GM08714 (cell line): ENCODE results near the gene DCPS.
A peak's percentile ranks its signal among the peaks of the same experiment; 100 is the strongest.

Experiments used
- H3K4me3 ChIP-seq: fragments of 200-500 bp; sonication (Bioruptor generic); 2 replicates; pipeline ENCODE4 v1.5.1; 2014; ENCODE audit warnings: mild to moderate bottlenecking, low read length, inconsistent platforms
- ZNF274 ChIP-seq: IDR thresholded peaks from 2 replicates; pipeline ENCODE4 v1.6.1; 2012; ENCODE audit warnings: mild to moderate bottlenecking, low read depth, low read length

Gene DCPS

DNA sequence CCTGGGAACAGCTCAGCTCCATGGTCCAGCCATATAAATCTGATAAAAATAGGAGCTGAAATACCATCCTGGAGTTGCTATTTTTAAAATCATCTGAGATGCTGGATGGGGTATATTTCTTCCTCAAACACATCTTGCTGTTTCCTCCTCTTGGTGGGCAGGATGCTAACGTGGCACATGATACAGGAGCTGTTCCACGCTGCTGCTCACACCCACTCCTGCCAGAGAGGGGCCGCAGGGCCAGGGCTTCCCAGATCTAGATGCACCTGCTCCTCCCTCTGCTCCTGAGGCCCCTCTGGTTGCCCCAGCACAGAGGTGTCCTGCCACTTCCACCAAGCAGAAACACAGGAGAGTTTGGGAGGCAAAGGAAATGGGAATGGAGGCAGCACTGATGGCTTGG is 48.3 kb downstream of the DCPS start:
- no peak for TF ChIP-seq ZNF274
- no peak overlapping the region for H3K4me3 ChIP-seq

DNA sequence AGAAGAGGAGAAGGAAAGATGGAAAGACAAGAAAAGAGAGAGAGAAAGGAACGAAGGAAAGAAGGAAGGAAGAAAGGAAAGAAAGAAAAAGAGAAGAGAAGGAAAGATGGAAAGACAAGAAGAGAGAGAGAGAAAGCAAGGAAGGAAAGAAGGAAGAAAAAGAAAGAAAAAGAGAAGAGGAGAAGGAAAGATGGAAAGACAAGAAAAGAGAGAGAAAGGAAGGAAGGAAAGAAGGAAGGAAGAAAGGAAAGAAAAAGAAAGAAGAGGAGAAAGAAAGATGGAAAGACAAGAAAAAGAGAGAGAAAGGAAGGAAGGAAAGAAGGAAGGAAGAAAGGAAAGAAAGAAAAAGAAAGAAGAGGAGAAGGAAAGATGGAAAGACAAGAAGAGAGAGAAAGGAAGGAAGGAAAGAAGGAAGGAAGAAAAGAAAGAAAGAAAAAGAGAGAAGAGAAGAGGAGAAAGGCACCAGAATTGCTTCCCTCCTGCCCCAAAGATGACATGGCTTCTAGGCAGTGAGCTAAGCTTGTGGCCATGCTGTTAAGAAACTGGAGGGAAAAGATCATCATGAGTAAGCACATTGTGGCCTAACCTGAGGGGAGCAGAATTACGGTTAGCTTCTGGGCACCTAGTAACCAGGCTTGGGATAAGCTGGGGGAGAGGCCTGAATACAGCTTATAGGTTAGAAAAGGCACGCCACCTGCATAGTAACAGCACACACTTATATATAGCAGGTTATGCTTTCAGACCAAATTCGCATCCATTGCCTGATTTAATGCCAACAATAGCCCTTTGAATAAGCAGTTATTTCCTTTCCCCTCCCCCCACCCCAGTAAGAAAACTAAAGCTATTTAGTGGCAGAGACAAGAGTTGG is 49.3 kb downstream of the DCPS start:
- H3K4me3 ChIP-seq = no peak overlapping the region; the same call in 1 of the 2 replicates
- no peak for TF ChIP-seq ZNF274

DNA sequence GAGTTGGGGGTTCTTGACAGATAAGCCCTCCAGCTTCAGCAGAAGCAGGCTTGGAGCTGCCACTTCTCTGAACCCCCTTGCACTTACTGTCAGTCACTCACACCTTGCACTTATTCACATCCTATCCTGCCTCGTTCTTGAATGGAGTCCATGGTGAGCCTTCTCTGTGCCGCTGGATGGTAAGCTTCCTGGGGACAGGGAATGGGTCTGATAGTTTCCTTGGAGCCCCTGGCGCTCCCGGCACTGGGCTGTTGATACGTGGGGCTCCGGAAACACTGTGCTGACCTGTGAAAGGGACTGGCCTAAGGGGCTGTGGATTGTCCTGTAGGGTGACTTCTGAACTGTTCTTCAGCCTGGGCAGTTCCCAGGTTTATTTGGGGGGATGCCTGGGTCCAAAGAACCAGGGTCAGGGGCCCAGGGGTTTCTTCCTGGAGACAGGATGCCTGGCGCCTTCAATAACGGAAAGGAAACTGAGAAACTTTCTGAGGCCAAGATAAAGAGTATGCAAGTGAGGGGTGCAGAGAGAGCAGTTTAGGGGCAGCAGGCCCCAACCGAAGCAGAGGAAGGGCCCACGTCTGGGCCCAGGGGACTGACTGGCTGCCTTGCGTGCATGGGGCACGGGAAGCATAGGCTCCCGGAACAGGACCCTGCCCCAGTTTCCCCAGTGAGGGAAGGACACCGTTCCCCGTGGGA is 50.9 kb downstream of the DCPS start:
- TF ChIP-seq ZNF274 = no peak
- peak overlapping the region; percentile 93 for H3K4me3 ChIP-seq

DNA sequence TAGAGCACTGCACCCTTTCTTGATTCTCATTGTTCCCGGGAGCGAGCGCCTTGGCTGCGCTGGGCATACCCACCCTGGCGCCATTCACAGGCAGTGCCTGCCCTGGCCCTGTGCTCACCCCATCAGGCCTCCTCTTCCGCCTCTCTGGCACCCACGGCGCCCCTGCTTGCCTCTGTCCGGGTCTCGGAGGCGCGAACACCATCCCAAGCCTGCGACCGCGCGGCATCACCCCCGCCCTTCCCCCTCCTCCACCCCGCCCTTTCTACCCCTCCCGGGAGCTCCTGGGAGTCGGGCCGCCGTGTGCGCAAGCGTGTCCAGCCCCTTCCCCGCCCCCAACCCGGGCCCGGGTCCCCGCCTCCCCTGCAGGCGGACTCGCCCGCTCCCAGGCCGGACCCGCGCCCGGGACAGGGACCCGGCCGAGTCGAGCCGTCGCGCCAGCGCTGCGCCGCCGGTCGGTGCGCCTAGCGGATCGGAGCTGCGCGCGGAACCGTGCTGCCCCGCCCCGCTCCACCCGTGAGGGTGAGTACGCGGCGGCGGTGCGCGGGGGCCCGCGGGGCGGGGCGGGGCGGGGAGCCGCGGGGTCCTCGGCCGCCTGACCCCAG is 51.6 kb downstream of the DCPS start, which contains the start of gene ST3GAL4:
Gene ST3GAL4 (plus strand): TSS at position 363 of the 602 bp plus-strand sequence. CDS start 50,470 bp downstream, outside the sequence.
- peak within 1 kb of the TSS; percentile 93 for H3K4me3 ChIP-seq
- TF ChIP-seq ZNF274 = no peak

DNA sequence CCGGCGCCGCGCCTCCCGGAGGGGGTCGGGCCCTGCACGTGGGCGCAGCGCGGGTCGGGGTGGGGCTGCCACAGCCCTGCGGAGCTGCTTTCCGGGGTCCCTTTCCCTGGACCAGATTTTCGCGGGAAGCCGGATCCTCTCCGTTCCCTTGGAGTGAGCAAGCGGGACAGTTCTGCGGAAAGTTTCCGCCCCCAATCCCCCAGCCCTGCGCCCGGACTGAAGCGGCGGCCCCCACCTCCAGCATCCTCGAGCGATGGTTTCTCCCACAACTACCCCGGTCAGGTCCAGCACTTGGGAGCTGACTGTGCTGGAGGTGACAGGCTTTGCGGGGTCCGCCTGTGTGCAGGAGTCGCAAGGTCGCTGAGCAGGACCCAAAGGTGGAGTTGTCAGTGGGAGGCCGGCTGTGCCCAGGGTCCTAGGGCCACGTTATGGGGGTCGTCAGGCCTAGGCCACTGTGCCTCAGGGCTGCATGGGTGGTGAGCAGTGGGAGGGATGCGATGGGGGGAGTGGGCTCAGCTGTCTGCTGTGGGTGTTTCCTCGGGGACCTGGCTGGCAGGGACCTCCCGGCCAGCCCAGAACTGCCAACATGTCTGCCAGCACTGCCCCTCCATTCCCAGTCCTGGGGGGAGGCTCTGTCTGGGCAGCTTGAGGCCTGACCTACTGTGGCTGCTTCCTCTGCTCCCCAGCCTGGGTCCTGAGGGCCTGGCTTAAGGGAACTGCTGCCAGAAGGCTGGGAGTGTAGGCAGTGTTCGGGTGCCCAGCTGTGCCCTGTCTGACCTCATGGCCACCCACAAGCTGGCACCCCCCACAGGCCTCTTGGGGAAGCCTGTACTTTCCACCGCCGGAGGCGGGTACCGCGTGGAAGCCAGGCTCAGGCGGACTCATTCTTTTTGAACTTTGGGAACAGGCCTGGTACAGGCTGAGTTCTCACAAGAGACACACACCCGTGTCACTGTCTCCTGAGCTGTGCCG is 52.4 kb downstream of the DCPS start:
- peak overlapping the region; percentile 93; the same call in 1 of the 2 replicates for H3K4me3 ChIP-seq
- TF ChIP-seq ZNF274 = no peak

DNA sequence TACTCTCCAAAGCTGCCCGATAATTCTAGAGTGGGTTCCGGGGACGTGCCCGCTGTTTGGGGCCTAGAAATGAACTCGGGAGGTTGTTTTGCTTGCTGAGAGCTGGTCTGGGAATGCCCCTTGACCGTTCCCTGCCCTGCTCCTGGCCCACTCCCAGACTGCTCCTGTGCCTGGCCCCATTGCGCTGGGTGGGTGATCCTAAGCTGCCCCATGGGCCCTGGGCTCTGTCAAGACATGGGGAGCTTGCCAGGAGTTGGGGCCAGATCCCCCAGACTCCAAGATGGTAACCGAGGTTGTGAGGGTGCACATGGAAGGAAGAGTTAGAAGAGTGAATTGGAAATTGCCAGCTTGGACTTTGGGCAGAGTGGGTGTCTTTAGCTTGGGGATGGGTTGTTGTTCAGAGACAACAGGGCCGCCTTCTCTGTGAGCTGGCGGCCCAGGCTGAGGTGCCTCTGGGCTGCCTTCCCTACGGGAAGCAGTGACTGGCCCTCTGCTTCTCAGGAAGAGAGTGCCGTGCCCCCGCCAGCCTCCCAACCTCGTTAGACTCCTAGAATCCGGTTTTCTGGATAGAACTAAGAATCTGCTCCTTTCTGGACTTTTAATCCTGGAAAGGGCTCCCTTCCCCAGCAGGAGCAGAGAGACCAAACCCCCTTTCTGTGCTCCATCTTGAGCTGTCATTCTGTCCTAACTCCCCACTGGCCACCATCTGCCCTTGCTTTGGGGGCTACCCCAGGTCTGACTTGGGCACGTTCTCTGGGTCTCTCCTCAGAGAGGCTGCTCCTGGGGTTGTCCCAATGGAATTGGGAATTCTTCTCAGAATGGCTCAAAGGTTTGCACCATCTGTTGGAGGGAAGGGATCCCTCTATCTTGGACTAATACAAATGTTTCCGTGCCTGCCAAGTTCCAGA is 53.4 kb downstream of the DCPS start:
- no peak for TF ChIP-seq ZNF274
- peak overlapping the region; percentile 93; the same call in 1 of the 2 replicates for H3K4me3 ChIP-seq

DNA sequence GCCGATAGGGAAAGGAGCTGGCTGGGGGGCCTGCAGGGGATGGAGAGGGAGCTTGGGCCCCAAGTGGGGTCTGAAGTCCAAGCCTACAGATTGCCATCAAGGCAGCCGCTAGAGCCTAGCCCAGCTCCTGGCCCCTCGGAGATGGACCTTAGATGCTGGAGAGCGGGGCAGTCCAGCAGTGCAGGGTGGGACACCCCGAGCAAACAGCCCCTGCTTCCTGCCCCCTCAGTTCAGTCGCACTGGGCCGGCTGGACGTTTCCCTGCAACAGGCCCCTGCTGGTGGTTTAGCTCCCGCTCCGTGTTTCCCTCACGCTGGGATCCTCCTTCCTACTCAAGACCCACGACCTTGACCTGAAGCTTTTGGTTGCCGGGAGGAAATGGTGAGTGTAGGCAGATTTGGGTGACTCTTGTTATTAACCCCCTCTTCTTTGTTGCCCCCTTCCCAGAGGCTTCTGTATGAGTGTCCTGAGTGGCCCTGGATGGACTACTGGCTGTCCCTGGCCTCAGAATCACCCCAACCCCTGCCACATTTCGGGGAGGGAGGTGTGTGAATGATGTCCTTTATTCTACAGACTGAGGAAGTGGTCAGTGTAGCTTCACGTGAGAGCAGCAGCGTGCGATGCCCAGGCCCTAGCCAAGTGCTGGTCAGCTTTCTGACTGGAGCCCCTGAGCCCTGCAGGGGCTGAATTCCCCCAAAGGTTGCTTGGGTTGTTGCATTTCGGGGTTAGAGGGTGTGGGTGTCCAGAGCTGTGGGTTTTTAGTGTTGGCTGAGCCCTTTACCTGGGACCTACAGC is 54.3 kb downstream of the DCPS start:
- no peak overlapping the region for H3K4me3 ChIP-seq
- no peak for TF ChIP-seq ZNF274

DNA sequence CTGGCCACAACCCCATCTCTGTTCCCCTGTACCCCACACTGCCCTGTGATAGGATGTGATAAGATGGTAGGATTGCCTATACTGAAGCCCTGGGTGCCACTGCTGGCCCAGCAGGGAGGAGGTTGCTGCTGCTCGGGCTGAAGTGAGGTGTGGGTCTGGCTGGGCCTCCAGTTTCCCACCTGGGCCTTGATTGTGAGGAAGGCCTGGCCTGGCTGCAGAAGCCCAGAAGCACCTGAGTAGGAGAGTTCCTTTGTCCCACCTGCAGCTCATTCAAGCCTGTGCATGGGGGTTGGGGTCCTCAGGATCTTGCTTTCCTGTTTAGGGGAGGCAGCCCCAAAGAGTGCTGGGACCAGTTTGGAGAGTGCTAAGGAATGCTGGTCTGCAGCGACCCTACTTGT is 54.9 kb downstream of the DCPS start:
- TF ChIP-seq ZNF274 = no peak
- H3K4me3 ChIP-seq = no peak overlapping the region

DNA sequence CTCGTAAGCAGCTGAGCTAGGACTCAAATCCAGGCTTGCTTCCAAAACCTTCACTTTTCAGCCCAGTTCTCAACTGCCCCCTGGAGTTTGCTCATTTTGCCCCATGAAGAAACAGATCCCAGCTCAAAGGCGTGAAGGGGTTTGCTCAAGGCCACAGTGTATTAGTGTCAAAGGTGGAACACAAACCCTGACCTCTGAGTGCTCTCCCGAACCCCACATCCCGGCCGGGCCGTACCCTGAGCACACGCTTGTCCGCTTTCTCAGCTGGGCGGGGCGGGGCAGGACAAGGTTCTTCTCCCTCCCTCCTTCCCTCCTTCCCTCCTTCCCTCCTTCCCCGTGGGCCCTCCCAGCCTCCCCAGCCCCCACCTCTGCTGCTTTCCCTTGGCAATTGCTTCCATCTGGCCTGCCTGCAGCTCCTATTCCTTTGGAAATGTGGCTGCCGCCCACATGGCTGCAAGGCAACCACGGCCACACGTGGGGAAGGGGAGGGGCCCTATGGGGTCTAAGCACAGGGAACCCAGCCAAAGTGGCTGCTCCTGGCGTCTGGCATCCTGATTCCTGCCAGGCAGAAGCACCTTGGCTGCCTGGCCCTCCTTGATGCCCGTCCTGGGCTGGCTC is 55.7 kb downstream of the DCPS start:
- no peak for TF ChIP-seq ZNF274
- H3K4me3 ChIP-seq = no peak overlapping the region

DNA sequence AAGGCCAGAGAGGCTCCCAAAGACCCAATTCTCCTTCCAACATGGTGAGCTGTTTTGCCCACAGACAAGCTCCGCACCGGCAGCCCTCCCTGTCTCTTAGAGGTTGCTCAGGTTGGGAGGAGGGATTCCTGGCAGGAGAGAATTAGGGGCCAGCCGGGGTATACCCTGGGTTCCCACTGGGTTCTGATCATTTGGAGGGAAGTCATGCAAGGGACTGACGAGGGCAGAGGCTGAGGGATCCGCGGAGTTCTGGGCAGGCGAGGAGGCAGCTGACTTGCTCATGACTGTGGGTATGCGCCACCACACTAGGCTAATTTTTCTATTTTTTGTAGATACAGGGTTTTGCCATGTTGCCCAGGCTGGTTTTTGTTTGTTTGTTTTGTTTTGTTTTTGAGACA is 56.2 kb downstream of the DCPS start:
- no peak for TF ChIP-seq ZNF274
- H3K4me3 ChIP-seq = no peak overlapping the region

DNA sequence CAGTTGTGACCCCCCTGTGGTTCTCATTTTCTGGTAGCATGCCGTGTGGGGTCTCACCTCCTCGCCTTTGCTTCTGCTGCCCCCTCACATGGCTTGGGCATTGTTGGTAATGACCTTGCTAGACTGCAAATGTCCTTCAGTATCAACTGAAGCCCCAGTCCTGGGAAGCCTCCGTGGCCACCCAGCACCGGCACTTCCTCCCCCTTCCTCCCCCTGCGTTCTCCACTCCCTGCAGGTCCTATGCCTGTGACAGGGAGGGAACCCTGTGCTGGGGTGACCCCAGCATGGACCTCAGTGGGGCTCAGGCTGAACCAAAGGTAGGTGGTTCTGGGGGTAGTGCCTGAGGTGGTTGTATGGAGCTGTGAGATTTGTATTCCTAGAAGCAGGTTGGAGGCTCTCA is 57.5 kb downstream of the DCPS start:
- no peak for TF ChIP-seq ZNF274
- H3K4me3 ChIP-seq = no peak overlapping the region
